Keratinocyte (primary cell): ENCODE measurements around the gene IGFALS. TPM values are rescaled to one million over a fixed set of nuclear protein-coding genes. Genes with fewer than 3 reads are reported as not detected.

ENCODE experiments used
- DNase-seq: peaks from one replicate; pipeline ENCODE4 v3.0.0-alpha.2; 2011; ENCODE audit warnings: low read depth, missing footprints, low spot score
- FAIRE-seq: peaks from 2 replicates; lab custom pipeline; 2011; peaks lifted over from hg19 to GRCh38; lab: Jason Lieb, UNC
- H2AFZ ChIP-seq: 2 replicates; pipeline ENCODE4 v1.6.0; 2012; ENCODE audit warnings: low read length, control low read depth, inconsistent platforms; ENCODE audit not compliant: control insufficient read depth
- H3K27ac ChIP-seq: 2 replicates; pipeline ENCODE4 v1.5.1; 2011; ENCODE audit warnings: low read length; ENCODE audit not compliant: control insufficient read depth, insufficient read depth
- H3K27me3 ChIP-seq: 3 replicates; pipeline ENCODE4 v1.6.0; 2011; ENCODE audit warnings: low read length; ENCODE audit not compliant: control insufficient read depth, insufficient read depth; ENCODE audit errors: extremely low read depth
- H3K36me3 ChIP-seq, 2 experiments: 2 replicates in 1 of 2; 3 replicates in 1 of 2; pipeline ENCODE4 v1.5.1; 2011; ENCODE audit warnings: low read length in 2 of 2, mild to moderate bottlenecking in 1 of 2; ENCODE audit not compliant: control insufficient read depth in 2 of 2, insufficient read depth in 2 of 2; ENCODE audit errors: extremely low read depth in 1 of 2
- H3K4me1 ChIP-seq: 3 replicates; pipeline ENCODE4 v1.5.1; 2011; ENCODE audit warnings: low read length; ENCODE audit not compliant: control insufficient read depth, insufficient read depth; ENCODE audit errors: extremely low read depth
- H3K4me2 ChIP-seq: 3 replicates; pipeline ENCODE4 v1.6.0; 2011; ENCODE audit warnings: low read depth, low read length; ENCODE audit not compliant: control insufficient read depth, insufficient read depth; ENCODE audit errors: extremely low read depth
- H3K4me3 ChIP-seq, 3 experiments: fragments of 200-600 bp in 1 of 3; sonication (generic) in 1 of 3; 2 replicates in 2 of 3; 3 replicates in 1 of 3; pipeline ENCODE4 v1.5.1; 2011 to 2016; ENCODE audit warnings: low read length in 3 of 3, mild to moderate bottlenecking in 3 of 3, control low read depth in 2 of 3, inconsistent platforms in 1 of 3, low read depth in 1 of 3, mixed read lengths in 1 of 3, mixed run types in 1 of 3, moderate library complexity in 1 of 3; ENCODE audit not compliant: control insufficient read depth in 2 of 3, insufficient read depth in 2 of 3; ENCODE audit errors: extremely low read depth in 1 of 3
- H3K79me2 ChIP-seq: 2 replicates; pipeline ENCODE4 v1.6.0; 2012; ENCODE audit warnings: low read length; ENCODE audit not compliant: control insufficient read depth, insufficient read depth
- H3K9ac ChIP-seq: 3 replicates; pipeline ENCODE4 v1.6.0; 2011; ENCODE audit warnings: low read length; ENCODE audit not compliant: control insufficient read depth, insufficient read depth; ENCODE audit errors: extremely low read depth
- H3K9me1 ChIP-seq: 3 replicates; pipeline ENCODE4 v1.6.0; 2011; ENCODE audit warnings: low read length; ENCODE audit not compliant: control insufficient read depth, insufficient read depth; ENCODE audit errors: extremely low read depth
- H3K9me3 ChIP-seq: 2 replicates; pipeline ENCODE4 v1.5.1; 2012; ENCODE audit warnings: low read depth, low read length; ENCODE audit not compliant: control insufficient read depth
- H4K20me1 ChIP-seq: 3 replicates; pipeline ENCODE4 v1.6.0; 2011; ENCODE audit warnings: low read length; ENCODE audit not compliant: control insufficient read depth, insufficient read depth; ENCODE audit errors: extremely low read depth
- EZH2 ChIP-seq: IDR thresholded peaks from one replicate; pipeline ENCODE4 v1.6.1; 2012; ENCODE audit warnings: inconsistent platforms, mild to moderate bottlenecking, low read length, moderate library complexity
- dilution Hi-C: fragments of 300-500 bp; cut with MboI; formaldehyde crosslinking; loops from one replicate; pipeline ENCODE4 v1.7.0; 2020; ENCODE audit warnings: low sequenced_read_pairs; ENCODE audit not compliant: extremely low pct_ligation_motif_present
- polyA plus RNA-seq, 5 experiments: library from polyadenylated mRNA; depleted of rRNA in 3 of 5; stranded (reverse) in 3 of 5; stranded (forward) in 1 of 5; unstranded in 1 of 5; fragments of >200 nt; gene quantifications; 1 replicate in 1 of 5; 2 replicates in 3 of 5; 3 replicates in 1 of 5; pipeline versions ENCODE4 v1.2.1 to v1.2.3, GENCODE V29; 2011 to 2012; ENCODE audit warnings: missing spikeins in 2 of 5, low read depth in 1 of 5, low replicate concordance in 1 of 5
- TF ChIP-seq, protein P1 (sequence below), 3 experiments: IDR thresholded peaks in 1 of 3; conservative IDR thresholded peaks in 1 of 3; optimal IDR thresholded peaks in 1 of 3; 2 replicates in 2 of 3; 3 replicates in 1 of 3; pipeline versions ENCODE3 to v1.5.1; 2011; ENCODE audit warnings: low read length in 3 of 3, mild to moderate bottlenecking in 3 of 3, moderate library complexity in 2 of 3, control low read depth in 1 of 3, inconsistent platforms in 1 of 3; ENCODE audit not compliant: insufficient read depth in 2 of 3; ENCODE audit errors: extremely low read depth in 1 of 3

Gene IGFALS
- polyA plus RNA-seq, 1 donor (not counting 4 experiments of a cell fraction or from before 2014, with no cell fraction given), result not detected

DNA sequence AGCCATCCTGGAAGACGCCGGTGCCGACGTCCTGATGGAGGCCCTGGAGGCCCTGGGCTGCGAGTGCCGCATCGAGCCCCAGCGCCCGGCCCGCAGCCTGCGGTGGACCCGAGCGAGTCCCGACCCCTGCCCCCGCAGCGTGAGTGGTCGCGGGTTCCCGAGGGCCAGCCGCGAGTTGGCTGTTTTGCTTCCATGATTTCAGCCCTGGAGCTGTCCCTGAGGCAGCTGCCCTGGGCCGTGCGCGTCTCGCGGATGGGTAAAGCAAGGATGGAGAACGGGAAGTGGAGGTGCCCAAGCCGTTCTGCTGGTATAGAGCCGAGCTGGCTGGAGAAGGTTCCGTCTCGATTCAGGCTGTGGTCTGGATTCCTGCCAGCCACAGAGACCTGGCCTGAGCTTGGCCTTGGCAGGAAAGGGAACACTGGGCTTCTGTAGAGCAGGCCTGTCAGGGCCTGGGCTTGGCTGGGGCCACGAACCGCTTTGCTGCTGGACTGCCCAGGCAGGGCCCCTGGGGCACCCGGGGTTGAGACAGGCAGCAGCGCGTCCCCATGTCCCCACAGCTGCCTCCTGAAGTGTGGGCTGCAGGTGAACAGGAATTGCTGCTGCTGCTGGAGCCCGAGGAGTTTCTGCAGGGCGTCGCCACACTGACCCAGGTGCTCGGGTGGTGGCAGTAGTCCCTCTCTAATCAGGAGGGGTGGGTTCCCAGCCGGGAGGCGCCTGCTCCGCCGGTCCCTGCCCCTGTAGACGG, 19.6 kb downstream of the IGFALS start:
- Histone ChIP-seq H3K4me3 (peak overlapping the region; percentile 73 to 75 (median 73)), H3K27me3 (no peaks in the 10 kb centered on the region), H4K20me1 (peaks cover 2% of the 10 kb centered on the region), H3K9me3 (no peaks in the 10 kb centered on the region), H3K36me3 (peaks cover 3 to 14% of the 10 kb centered on the region in 2 experiments), H3K9ac (peak overlapping the region; percentile 81), H3K4me1 (peaks cover 22% of the 10 kb centered on the region), H3K9me1 (no peaks in the 10 kb centered on the region), H3K27ac (peak overlapping the region; percentile 76), H3K79me2 (peaks cover 32% of the 10 kb centered on the region), H2AFZ (no peak overlapping the region), H3K4me2 (peak overlapping the region; percentile 95)
- dilution Hi-C loops, result no loop called here
- TF ChIP-seq, protein P1, sequence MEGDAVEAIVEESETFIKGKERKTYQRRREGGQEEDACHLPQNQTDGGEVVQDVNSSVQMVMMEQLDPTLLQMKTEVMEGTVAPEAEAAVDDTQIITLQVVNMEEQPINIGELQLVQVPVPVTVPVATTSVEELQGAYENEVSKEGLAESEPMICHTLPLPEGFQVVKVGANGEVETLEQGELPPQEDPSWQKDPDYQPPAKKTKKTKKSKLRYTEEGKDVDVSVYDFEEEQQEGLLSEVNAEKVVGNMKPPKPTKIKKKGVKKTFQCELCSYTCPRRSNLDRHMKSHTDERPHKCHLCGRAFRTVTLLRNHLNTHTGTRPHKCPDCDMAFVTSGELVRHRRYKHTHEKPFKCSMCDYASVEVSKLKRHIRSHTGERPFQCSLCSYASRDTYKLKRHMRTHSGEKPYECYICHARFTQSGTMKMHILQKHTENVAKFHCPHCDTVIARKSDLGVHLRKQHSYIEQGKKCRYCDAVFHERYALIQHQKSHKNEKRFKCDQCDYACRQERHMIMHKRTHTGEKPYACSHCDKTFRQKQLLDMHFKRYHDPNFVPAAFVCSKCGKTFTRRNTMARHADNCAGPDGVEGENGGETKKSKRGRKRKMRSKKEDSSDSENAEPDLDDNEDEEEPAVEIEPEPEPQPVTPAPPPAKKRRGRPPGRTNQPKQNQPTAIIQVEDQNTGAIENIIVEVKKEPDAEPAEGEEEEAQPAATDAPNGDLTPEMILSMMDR (optimal IDR thresholded peaks at IDR 0.05 in 1 of 3, IDR thresholded peaks at IDR 0.05 in 1 of 3, conservative IDR thresholded peaks at IDR 0.05 in 1 of 3; ENCODE audit: extremely low read depth in 1 of 3, insufficient read depth in 2 of 3, low read length in 3 of 3), result peak in 1 of 3 experiments; percentile 2
- TF ChIP-seq EZH2, result no peak
- DNase-seq (no peak), FAIRE-seq (no peak)

GRCh38 chr16:1772908-1773702, 20.4 kb downstream of the IGFALS start, which contains the start of gene MRPS34:
Gene MRPS34, minus strand, starts transcription at chr16:1773134. Its CDS starts 15 bp downstream, at chr16:1773119.
- H3K36me3 ChIP-seq, result peaks cover 3 to 11% of the 10 kb centered on the region in 2 experiments
- DNase-seq, result no peak

More at GRCh38 chr16:1772908-1773702, 20.4 kb downstream of the IGFALS start, which contains the start of gene MRPS34:
- Histone ChIP-seq H3K9ac (peak within 1 kb of the TSS; percentile 81), H4K20me1 (peaks cover 2% of the 10 kb centered on the region), H3K4me1 (peaks cover 22% of the 10 kb centered on the region), H3K27me3 (no peaks in the 10 kb centered on the region), H3K9me3 (no peaks in the 10 kb centered on the region), H3K27ac (peak within 1 kb of the TSS; percentile 76), H2AFZ (peak within 1 kb of the TSS; percentile 74), H3K4me3 (peak within 1 kb of the TSS; percentile 73 to 75 (median 73)), H3K4me2 (peak within 1 kb of the TSS; percentile 99), H3K79me2 (peaks cover 32% of the 10 kb centered on the region), H3K9me1 (no peaks in the 10 kb centered on the region)
- TF ChIP-seq, protein P1 (optimal IDR thresholded peaks at IDR 0.05 in 1 of 3, IDR thresholded peaks at IDR 0.05 in 1 of 3, conservative IDR thresholded peaks at IDR 0.05 in 1 of 3; ENCODE audit: extremely low read depth in 1 of 3, insufficient read depth in 2 of 3, low read length in 3 of 3), result peak; percentile 51 to 84 (median 84)
- no peak for TF ChIP-seq EZH2
- dilution Hi-C loops, result no loop called here
- FAIRE-seq, result no peak
